ENCODE results near the gene JAKMIP1.
A peak's percentile ranks its signal among the peaks of the same experiment; 100 is the strongest.

The JAKMIP1 gene

DNA sequence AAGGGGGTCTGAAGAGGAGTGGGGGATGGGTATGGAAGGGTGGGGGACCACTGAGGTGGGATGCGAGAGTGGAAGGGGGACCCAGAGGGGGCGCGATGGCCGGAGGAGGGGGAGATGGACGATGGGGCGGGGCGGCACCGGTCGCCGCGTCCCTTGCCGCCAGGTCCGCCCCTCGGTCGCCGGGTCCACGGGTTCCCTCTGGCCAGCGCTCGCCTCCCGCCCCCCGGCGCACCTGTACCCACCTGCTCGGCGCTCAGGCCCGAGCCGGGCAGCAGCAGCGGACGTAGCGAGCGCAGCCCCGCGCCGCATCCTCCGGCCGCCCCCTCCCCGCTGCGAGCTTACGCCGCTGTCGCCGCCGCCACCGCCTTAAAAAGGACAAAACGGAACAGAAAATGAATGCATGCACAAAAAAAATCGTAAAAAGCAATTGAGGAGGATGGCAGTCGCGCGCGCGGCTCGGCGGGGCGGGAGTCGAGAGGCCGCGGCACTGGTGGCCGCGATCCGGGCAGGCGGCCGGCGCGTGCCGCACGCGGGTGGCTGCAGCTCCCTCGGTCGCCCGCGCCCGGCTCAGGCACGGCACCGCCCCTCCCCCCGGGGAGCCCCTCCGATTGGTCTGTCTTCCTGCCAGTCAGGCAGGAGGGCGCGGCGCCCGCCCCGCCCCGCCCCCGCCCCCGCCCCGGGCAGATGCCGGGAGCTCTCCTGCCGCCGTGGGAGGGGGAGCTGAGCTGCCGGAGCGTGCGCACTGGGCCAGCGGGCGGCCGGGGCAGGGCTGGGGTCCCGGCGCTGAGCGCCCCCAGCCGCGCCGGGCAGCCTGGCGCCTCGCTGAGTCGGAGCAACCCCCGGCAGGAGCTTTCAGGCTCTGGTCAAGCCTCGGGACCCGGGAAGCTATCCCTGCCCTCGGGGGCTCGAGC is at the start of gene JAKMIP1:
Gene JAKMIP1, minus strand, starts transcription at position 539 of the 911 bp plus-strand sequence. CDS start 87,699 bp downstream, outside the sequence.
- no peak for TF ChIP-seq CTCF (conservative IDR thresholded peaks at IDR 0.05; ENCODE audit: low read depth, low read length)
- H3K4me3 ChIP-seq (ENCODE audit: low read length), result peak within 1 kb of the TSS; percentile 30
- no peak for DNase-seq (ENCODE audit: low read depth)

DNA sequence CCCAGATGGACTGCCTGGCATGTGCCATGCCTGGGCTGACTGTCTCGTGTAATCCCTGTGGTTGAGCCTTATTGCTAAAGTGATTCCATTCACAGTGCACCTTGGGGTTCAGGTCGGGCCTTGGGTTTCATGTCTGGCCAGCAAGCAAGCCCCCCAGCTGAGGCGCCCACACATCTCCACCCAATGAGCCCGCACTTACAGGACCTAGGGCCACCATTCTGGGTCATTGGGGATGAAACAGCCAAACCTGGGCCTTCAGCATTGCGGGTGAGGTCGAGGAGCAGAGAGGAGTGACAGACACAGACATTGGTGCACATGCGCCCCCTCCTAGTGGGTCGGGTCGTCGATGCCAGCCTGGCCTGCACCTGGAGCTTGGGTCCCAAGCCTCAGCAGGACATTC is 48.0 kb upstream of the JAKMIP1 start:
- no peak for TF ChIP-seq CTCF (conservative IDR thresholded peaks at IDR 0.05; ENCODE audit: low read depth, low read length)
- DNase-seq (ENCODE audit: low read depth), result no peak
- no peak overlapping the region for H3K4me3 ChIP-seq (ENCODE audit: low read length)

DNA sequence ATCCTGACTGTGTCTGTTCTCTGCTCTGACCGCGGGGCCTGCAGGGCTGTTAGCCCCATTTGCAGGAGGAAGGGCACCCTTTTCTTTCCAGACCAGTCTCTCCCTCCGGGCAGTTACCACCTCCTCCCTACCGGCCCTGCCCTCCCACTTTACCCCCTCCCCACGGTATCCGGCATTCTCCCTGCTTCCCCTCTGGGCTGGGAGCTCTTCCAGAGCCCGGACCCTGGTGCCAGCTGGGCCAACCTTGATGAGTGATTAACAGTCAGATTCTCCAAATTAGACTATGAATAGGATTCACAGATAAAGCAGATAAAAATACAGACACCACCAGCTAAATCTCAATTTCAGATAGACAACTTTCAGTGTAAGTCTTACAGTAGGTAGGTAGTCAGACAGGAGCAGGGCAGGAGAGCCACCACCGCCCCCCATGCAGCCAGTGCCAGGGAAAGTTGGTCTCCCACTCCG is 45.9 kb upstream of the JAKMIP1 start:
- peak overlapping the region; percentile 41 for H3K4me3 ChIP-seq (ENCODE audit: low read length)
- DNase-seq (ENCODE audit: low read depth), result no peak
- no peak for TF ChIP-seq CTCF (conservative IDR thresholded peaks at IDR 0.05; ENCODE audit: low read depth, low read length)

- TF ChIP-seq CTCF (conservative IDR thresholded peaks at IDR 0.05; ENCODE audit: low read depth, low read length), result peak; percentile 24
- peak overlapping the region; percentile 41 for H3K4me3 ChIP-seq (ENCODE audit: low read length)
- DNase-seq (ENCODE audit: low read depth), result no peak
These were observed 45.2 kb upstream of the JAKMIP1 start for GRCh38 chr4:6245246-6246169.

GRCh38 chr4:6242271-6243029 is 42.1 kb upstream of the JAKMIP1 start:
- DNase-seq (ENCODE audit: low read depth), result no peak
- no peak overlapping the region for H3K4me3 ChIP-seq (ENCODE audit: low read length)
- TF ChIP-seq CTCF (conservative IDR thresholded peaks at IDR 0.05; ENCODE audit: low read depth, low read length), result no peak

DNA sequence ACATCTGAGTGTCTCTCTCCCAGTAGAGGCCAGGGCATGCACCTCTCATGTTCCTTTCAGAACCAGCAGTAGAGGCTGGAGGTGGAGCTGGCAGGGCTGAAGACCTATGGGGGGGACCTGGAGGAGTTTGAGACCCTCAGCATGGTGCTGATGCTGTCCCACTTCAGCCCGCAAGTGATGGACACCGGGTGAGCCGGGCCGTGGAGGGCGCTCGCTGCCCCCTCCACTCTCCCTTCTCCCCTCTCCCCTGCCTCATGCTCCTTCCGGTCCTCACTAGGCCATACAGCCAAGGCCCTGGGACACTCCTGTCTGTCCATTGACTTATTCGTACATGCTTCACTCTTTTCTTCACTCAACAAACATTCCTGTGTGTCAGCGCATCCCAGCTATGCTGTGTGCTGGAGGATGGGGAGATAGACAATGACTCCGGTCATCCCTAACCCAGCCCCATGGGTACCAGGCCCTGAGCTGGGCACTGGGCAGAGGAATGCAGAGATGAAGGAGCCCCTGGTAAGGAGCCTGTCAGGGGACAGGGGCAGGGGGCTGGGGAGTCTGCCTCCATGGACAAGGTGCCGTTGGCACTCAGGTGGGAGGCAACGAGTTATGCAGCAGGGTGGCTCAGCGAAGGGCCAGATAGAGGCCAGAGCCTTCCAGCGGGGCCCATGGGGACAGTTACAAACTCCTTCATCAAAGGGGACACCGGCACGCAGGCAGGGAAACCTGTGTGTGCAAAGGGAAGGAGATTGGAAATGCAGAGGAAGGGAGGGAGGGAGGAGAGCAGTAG is 40.9 kb upstream of the JAKMIP1 start:
- DNase-seq (ENCODE audit: low read depth), result no peak
- no peak for TF ChIP-seq CTCF (conservative IDR thresholded peaks at IDR 0.05; ENCODE audit: low read depth, low read length)
- H3K4me3 ChIP-seq (ENCODE audit: low read length), result no peak overlapping the region

All from retinal pigment epithelial cell (primary cell).